ENCODE results near the gene HMCES.

GRCh38 chr3:129314386-129315222 lies 35.9 kb downstream of the HMCES start:
- no peak for TF ChIP-seq CTCF (conservative IDR thresholded peaks at IDR 0.05 in 1 of 2, IDR thresholded peaks at IDR 0.05 in 1 of 2; ENCODE audit: extremely low read depth in 1 of 2, insufficient read depth in 1 of 2, low read depth in 1 of 2, low read length in 2 of 2)
- no peak for TF ChIP-seq EZH2 (IDR thresholded peaks at IDR 0.05; ENCODE audit: borderline replicate concordance, low read length)
